Measurements from ENCODE around the gene HERC5.
A peak's percentile ranks its signal among the peaks of the same experiment; 100 is the strongest.

The HERC5 gene

GRCh38 chr4:88522702-88523324, 65.9 kb downstream of the HERC5 start:
- no peak for DNase-seq (ENCODE audit: low spot score)

DNA sequence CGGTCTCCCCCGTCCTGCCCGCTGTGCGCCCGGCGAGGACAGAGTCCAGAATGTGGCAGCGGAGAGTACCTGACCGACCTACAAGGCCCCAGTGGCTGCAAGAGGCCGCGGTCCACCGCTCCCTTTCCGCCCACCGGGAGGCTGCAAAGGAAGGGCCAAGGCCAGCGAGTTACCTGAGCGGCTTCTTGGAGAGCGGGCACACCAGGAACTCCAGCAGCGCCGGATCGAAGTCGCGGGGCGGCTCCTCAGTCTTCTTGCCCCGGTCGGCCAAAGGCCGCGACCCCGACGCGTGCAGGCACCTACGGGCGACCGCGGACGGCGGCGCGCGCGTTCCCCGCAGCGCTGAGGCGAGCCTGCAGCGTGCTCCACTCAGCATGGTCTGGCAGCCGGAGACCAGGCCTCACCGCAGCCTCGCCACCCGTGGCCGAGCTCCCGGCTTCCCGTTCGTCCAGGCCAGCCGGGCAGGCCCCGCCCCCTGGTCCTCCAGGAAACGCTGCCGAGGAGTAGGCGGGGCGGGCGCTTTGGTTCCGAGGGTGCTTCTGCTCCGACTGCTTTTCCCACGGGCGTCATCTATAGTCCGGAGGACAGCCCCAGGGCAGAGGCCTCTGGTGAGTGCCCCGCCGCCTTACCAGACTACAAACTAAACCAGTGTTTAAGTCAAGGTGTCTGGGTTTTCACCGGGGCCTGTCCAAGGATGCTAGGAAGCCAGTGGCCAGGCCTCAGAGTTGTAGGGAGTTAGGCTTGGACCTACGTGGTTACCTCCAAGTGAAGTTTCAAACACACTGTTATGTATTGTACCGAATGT, 66.6 kb downstream of the HERC5 start, which contains the start of gene PYURF:
Gene PYURF, minus strand, starts transcription at position 452 of the 805 bp plus-strand sequence. Its CDS starts 76 bp downstream, at position 376.
- DNase-seq (ENCODE audit: low spot score): peak; percentile 67

GRCh38 chr4:88524171-88524570, 67.3 kb downstream of the HERC5 start:
- DNase-seq (ENCODE audit: low spot score): no peak

DNA sequence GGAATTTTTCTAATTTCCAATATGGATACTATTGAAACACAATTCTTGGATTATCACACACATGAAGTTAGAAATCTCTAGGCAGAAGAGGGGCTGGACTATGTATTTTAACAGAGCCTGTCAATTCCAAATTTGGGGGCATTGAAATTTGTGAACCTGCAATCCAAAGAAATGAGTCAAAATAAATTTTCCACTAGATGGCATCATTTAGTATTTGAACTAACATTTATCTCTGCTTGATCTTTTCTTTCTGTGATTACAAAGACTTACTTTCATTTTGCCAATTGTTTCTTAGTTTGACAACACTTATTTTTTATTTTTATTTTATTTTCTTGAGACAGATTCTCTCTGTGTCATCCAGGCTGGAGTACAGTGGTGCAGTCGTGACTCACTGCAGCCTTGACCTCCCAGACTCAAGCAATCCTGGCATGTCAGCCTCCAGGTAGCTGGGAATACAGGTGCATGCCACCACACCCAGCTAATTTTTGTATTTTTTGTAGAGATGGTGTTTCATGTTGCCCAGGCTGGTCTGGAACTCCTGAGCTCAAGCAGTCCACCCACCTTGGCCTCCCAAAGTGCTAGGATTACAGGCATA, 69.4 kb downstream of the HERC5 start:
- DNase-seq (ENCODE audit: low spot score): no peak

- DNase-seq (ENCODE audit: low spot score): no peak
These were observed 70.9 kb downstream of the HERC5 start for GRCh38 chr4:88527787-88528186.

DNA sequence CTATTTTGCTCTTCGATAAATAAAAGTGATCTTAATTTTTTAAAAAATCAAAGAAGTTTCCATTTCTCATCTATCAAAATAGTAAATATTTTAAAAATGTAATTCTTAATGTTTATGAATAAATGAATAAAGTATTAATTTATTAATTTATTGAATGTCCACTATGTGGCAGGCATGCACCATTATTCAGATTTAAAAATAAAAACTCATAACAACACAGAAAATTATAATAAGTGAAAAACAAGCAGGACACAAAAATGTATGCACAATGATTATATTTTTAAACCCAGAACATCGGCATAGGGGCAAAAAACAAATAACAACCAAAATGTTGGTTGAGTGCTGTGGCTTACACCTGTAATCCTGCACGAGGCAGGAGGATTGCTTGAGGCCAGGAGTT, 71.9 kb downstream of the HERC5 start:
- DNase-seq (ENCODE audit: low spot score): no peak

DNA sequence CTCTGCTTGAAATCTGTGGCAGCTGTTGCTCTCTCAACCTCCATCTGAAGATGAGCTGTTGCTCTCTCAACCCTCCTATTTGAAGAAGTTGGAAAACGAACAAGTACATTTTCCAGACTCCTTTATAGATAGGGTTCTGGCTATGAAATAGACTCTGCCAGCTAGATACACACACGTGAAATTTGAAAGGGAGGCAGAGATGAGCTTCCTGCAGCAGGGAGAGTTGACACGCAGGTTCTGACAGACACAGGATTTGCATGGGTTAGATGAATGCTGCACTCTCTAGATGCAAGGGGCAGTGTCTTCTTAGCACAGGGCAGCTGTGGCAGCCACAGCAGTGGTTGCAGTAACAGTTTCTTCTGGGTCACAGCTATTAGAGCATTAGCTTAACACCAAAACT, 74.6 kb downstream of the HERC5 start:
- no peak for DNase-seq (ENCODE audit: low spot score)

- DNase-seq (ENCODE audit: low spot score): no peak
These were observed 76.3 kb downstream of the HERC5 start for GRCh38 chr4:88533088-88533790.

- no peak for DNase-seq (ENCODE audit: low spot score)
These were observed 77.2 kb downstream of the HERC5 start for GRCh38 chr4:88533937-88534750.

- no peak for DNase-seq (ENCODE audit: low spot score)
These were observed 78.3 kb downstream of the HERC5 start for GRCh38 chr4:88535090-88535755.

DNA sequence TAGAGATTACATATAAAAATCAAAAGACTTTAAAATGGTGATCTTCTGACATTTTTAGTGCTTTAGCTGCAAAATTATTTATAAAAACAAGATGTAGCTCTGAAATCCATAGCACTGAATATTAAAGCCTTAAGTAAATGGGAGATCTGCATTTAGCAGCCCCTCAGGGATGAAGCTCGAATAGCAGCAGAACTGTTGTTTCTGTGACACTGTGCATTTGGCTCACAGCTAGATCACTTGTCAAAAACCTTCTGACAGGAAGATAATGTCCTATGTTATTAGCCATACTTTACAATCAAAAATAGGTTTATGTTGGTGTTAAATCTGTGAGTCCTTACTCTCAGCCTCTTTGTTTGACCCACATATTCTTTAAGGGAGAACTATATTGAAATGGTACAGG, 80.8 kb downstream of the HERC5 start:
- DNase-seq (ENCODE audit: low spot score): no peak

- peak; percentile 68 for DNase-seq (ENCODE audit: low spot score)
These were observed 82.6 kb downstream of the HERC5 start for GRCh38 chr4:88539322-88540068.

- DNase-seq (ENCODE audit: low spot score): no peak
These were observed 92.9 kb downstream of the HERC5 start for GRCh38 chr4:88549815-88550214.

Measured in CD4-positive, alpha-beta T cell treated with Interleukin-6 at 100 ng/mL for 8 hours (primary cell).